HepG2 (cell line): ENCODE results near the gene PAX7. TPM values are rescaled to one million over a fixed set of nuclear protein-coding genes. Genes with fewer than 3 reads are reported as not detected.

Experiments
- ATM ChIP-seq: fragments of 450-650 bp; IDR thresholded peaks from 2 replicates; pipeline ENCODE4 v1.7.1; 2017; ENCODE audit warnings: mild to moderate bottlenecking, borderline replicate concordance
- BHLHE40 ChIP-seq: IDR thresholded peaks from 2 replicates; pipeline ENCODE4 v1.6.1; 2011; ENCODE audit warnings: low read length, improper control_type of control experiment
- GFI1 ChIP-seq: sonication (generic); formaldehyde crosslinking; IDR thresholded peaks from 2 replicates; pipeline ENCODE4 v1.5.0; 2020; ENCODE audit warnings: missing genetic modification reagents, mild to moderate bottlenecking, borderline replicate concordance
- NPAS2 ChIP-seq: sonication (generic); formaldehyde crosslinking; IDR thresholded peaks from 2 replicates; pipeline ENCODE4 v1.8.0; 2022; ENCODE audit warnings: mild to moderate bottlenecking, missing genetic modification reagents, borderline replicate concordance
- POGZ ChIP-seq: sonication (generic); formaldehyde crosslinking; IDR thresholded peaks from 2 replicates; pipeline ENCODE4 v1.4.0; 2020; ENCODE audit warnings: mild to moderate bottlenecking, missing genetic modification reagents
- SATB2 ChIP-seq: sonication (generic); formaldehyde crosslinking; IDR thresholded peaks from 2 replicates; pipeline ENCODE4 v1.5.0; 2020; ENCODE audit warnings: missing genetic modification reagents
- SP1 ChIP-seq, 2 experiments: fragments of 450-650 bp in 1 of 2; sonication (generic) in 1 of 2; formaldehyde crosslinking in 1 of 2; IDR thresholded peaks; 2 replicates each; pipeline versions ENCODE4 v1.4.0 to v1.6.1; 2016 to 2020; ENCODE audit warnings: missing genetic modification reagents in 1 of 2
- SP2 ChIP-seq: sonication (generic); formaldehyde crosslinking; IDR thresholded peaks from 2 replicates; pipeline ENCODE4 v1.5.1; 2020; ENCODE audit warnings: mild to moderate bottlenecking, missing genetic modification reagents
- ZNF251 ChIP-seq: sonication (generic); formaldehyde crosslinking; IDR thresholded peaks from 2 replicates; pipeline ENCODE4 v1.9.0; 2021; ENCODE audit warnings: mild to moderate bottlenecking, missing genetic modification reagents
- ZNF282 ChIP-seq: fragments of 450-650 bp; IDR thresholded peaks from 2 replicates; pipeline ENCODE4 v1.6.1; 2018; ENCODE audit not compliant: partially characterized antibody
- ZNF296 ChIP-seq: sonication (generic); formaldehyde crosslinking; conservative IDR thresholded peaks from 2 replicates; pipeline ENCODE4 v1.5.0; 2020; ENCODE audit warnings: mild to moderate bottlenecking, missing genetic modification reagents
- ZNF562 ChIP-seq: sonication (generic); formaldehyde crosslinking; IDR thresholded peaks from 2 replicates; pipeline ENCODE4 v1.8.0; 2022; ENCODE audit warnings: missing genetic modification reagents, borderline replicate concordance
- ZNF878 ChIP-seq: sonication (generic); formaldehyde crosslinking; IDR thresholded peaks from 2 replicates; pipeline ENCODE4 v1.8.1; 2023; ENCODE audit warnings: mild to moderate bottlenecking, missing genetic modification reagents, moderate library complexity
- polyA plus RNA-seq, 8 experiments: library from polyadenylated mRNA; depleted of rRNA in 3 of 8; stranded (reverse) in 7 of 8; unstranded in 1 of 8; fragments of >200 nt; fragmentation: Illumina TruSeq in 4 of 8; extraction: Trizol in 4 of 8; gene quantifications; 2 replicates each; pipeline versions ENCODE4 v1.2.1 to v1.2.3, GENCODE V29; 2011 to 2016; ENCODE audit warnings: low read depth in 4 of 8, missing spikeins in 1 of 8, mixed read lengths in 1 of 8; ENCODE audit not compliant: insufficient read depth in 1 of 8
- total RNA-seq, 5 experiments: library from RNA; depleted of rRNA; stranded (reverse); fragments of >200 nt; fragmentation: Illumina TruSeq; extraction: Trizol; gene quantifications; 2 replicates each; pipeline ENCODE4 v1.2.3, GENCODE V29; 2016; ENCODE audit warnings: low read depth in 1 of 5
- TF ChIP-seq, protein P1 (sequence below): sonication (generic); formaldehyde crosslinking; IDR thresholded peaks from 2 replicates; pipeline ENCODE4 v1.5.1; 2020; ENCODE audit warnings: mild to moderate bottlenecking, missing genetic modification reagents, moderate library complexity
- TF ChIP-seq, protein P2 (sequence below): sonication (generic); formaldehyde crosslinking; IDR thresholded peaks from 2 replicates; pipeline ENCODE4 v1.4.0; 2020; ENCODE audit warnings: mild to moderate bottlenecking, missing genetic modification reagents
- TF ChIP-seq, protein P3 (sequence below): sonication (generic); formaldehyde crosslinking; IDR thresholded peaks from 2 replicates; pipeline ENCODE4 v1.5.0; 2020; ENCODE audit warnings: mild to moderate bottlenecking, missing genetic modification reagents, borderline replicate concordance
- TF ChIP-seq, protein P4 (sequence below): sonication (generic); formaldehyde crosslinking; IDR thresholded peaks from 2 replicates; pipeline ENCODE4 v1.4.0; 2020; ENCODE audit warnings: missing genetic modification reagents, borderline replicate concordance
- TF ChIP-seq, protein P5 (sequence below): sonication (generic); formaldehyde crosslinking; IDR thresholded peaks from 2 replicates; pipeline ENCODE4 v1.8.0; 2022; ENCODE audit warnings: mild to moderate bottlenecking, missing genetic modification reagents; ENCODE audit not compliant: insufficient replicate concordance

Gene PAX7
- total and polyA plus RNA-seq, 2 of the 13 experiments (the other 11 are each of a cell fraction or from before 2014, with no cell fraction given), result not detected

DNA sequence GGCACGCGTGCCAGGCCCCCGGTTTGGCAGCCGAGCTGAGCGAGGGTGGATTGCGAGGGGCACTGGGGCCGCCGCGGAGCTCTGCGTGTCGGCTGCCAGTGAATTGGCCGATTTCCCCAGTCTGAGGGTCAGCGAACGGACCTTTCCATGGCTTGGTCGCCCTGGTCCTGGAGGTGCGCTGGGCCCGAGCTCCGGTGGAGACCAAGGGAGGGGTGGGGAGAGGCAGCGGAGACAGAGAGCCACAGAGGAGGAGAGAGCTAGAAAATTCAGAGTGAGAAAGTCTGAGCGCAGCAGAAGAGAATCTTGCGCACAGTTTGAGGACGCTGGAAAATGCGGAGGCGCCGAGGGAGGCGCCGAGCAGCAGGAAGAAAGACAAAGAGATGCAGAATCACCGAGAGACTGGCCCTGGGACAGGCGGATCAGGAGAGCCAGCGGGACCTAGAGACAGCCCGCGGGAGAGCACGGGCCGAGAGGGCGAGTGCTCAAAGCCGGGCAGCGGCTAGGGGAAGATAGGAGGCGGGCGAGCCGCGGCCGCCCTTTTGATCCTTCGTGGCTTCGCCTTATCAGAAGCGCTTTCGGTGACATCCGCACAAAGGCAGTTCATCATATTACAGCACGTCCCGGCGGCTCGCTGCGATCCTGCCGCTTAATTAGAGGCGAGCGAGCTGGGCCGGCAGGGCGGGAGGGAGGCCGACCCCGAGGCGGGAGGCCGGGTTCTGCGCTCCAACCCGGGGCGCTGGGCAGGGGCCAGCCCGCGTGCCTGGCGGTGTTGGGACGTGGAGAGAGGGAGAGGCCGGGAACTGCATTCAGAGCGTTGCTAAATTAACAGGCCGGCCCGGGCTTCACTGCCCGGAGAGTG is 12.7 kb downstream of the PAX7 start (continued):
- TF ChIP-seq SP1 (IDR thresholded peaks at IDR 0.05), result no peak
- TF ChIP-seq SP1 (CRISPR knock-in tag; IDR thresholded peaks at IDR 0.05), result no peak
- TF ChIP-seq, protein P1, sequence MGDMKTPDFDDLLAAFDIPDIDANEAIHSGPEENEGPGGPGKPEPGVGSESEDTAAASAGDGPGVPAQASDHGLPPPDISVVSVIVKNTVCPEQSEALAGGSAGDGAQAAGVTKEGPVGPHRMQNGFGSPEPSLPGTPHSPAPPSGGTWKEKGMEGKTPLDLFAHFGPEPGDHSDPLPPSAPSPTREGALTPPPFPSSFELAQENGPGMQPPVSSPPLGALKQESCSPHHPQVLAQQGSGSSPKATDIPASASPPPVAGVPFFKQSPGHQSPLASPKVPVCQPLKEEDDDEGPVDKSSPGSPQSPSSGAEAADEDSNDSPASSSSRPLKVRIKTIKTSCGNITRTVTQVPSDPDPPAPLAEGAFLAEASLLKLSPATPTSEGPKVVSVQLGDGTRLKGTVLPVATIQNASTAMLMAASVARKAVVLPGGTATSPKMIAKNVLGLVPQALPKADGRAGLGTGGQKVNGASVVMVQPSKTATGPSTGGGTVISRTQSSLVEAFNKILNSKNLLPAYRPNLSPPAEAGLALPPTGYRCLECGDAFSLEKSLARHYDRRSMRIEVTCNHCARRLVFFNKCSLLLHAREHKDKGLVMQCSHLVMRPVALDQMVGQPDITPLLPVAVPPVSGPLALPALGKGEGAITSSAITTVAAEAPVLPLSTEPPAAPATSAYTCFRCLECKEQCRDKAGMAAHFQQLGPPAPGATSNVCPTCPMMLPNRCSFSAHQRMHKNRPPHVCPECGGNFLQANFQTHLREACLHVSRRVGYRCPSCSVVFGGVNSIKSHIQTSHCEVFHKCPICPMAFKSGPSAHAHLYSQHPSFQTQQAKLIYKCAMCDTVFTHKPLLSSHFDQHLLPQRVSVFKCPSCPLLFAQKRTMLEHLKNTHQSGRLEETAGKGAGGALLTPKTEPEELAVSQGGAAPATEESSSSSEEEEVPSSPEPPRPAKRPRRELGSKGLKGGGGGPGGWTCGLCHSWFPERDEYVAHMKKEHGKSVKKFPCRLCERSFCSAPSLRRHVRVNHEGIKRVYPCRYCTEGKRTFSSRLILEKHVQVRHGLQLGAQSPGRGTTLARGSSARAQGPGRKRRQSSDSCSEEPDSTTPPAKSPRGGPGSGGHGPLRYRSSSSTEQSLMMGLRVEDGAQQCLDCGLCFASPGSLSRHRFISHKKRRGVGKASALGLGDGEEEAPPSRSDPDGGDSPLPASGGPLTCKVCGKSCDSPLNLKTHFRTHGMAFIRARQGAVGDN, result peak; percentile 56
- no peak for TF ChIP-seq ZNF562 (CRISPR knock-in tag)
- no peak for TF ChIP-seq POGZ (CRISPR knock-in tag)
- TF ChIP-seq, protein P2, sequence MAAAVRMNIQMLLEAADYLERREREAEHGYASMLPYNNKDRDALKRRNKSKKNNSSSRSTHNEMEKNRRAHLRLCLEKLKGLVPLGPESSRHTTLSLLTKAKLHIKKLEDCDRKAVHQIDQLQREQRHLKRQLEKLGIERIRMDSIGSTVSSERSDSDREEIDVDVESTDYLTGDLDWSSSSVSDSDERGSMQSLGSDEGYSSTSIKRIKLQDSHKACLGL (CRISPR knock-in tag), result no peak
- TF ChIP-seq NPAS2 (CRISPR knock-in tag), result no peak
- TF ChIP-seq ZNF251 (CRISPR knock-in tag), result no peak
- TF ChIP-seq, protein P3, sequence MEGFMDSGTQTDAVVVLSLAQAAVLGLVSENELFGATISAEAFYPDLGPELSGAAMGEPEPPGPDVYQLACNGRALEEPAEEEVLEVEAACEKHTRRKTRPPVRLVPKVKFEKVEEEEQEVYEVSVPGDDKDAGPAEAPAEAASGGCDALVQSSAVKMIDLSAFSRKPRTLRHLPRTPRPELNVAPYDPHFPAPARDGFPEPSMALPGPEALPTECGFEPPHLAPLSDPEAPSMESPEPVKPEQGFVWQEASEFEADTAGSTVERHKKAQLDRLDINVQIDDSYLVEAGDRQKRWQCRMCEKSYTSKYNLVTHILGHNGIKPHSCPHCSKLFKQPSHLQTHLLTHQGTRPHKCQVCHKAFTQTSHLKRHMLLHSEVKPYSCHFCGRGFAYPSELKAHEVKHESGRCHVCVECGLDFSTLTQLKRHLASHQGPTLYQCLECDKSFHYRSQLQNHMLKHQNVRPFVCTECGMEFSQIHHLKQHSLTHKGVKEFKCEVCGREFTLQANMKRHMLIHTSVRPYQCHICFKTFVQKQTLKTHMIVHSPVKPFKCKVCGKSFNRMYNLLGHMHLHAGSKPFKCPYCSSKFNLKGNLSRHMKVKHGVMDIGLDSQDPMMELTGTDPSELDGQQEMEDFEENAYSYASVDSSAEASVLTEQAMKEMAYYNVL (CRISPR knock-in tag), result no peak
- no peak for TF ChIP-seq SATB2 (CRISPR knock-in tag)
- TF ChIP-seq ZNF878, result no peak
- TF ChIP-seq, protein P4, sequence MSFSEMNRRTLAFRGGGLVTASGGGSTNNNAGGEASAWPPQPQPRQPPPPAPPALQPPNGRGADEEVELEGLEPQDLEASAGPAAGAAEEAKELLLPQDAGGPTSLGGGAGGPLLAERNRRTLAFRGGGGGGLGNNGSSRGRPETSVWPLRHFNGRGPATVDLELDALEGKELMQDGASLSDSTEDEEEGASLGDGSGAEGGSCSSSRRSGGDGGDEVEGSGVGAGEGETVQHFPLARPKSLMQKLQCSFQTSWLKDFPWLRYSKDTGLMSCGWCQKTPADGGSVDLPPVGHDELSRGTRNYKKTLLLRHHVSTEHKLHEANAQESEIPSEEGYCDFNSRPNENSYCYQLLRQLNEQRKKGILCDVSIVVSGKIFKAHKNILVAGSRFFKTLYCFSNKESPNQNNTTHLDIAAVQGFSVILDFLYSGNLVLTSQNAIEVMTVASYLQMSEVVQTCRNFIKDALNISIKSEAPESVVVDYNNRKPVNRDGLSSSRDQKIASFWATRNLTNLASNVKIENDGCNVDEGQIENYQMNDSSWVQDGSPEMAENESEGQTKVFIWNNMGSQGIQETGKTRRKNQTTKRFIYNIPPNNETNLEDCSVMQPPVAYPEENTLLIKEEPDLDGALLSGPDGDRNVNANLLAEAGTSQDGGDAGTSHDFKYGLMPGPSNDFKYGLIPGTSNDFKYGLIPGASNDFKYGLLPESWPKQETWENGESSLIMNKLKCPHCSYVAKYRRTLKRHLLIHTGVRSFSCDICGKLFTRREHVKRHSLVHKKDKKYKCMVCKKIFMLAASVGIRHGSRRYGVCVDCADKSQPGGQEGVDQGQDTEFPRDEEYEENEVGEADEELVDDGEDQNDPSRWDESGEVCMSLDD (CRISPR knock-in tag), result no peak
- no peak for TF ChIP-seq ZNF282
- no peak for TF ChIP-seq SP2 (CRISPR knock-in tag)
- TF ChIP-seq ATM, result no peak
- TF ChIP-seq, protein P5, sequence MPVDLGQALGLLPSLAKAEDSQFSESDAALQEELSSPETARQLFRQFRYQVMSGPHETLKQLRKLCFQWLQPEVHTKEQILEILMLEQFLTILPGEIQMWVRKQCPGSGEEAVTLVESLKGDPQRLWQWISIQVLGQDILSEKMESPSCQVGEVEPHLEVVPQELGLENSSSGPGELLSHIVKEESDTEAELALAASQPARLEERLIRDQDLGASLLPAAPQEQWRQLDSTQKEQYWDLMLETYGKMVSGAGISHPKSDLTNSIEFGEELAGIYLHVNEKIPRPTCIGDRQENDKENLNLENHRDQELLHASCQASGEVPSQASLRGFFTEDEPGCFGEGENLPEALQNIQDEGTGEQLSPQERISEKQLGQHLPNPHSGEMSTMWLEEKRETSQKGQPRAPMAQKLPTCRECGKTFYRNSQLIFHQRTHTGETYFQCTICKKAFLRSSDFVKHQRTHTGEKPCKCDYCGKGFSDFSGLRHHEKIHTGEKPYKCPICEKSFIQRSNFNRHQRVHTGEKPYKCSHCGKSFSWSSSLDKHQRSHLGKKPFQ (CRISPR knock-in tag), result no peak
- no peak for TF ChIP-seq ZNF296 (CRISPR knock-in tag)
- TF ChIP-seq BHLHE40, result no peak
- no peak for TF ChIP-seq GFI1 (CRISPR knock-in tag)
